Tibial artery (tissue), 4 donors: ENCODE data around the gene HORMAD2.

Experiments
- DNase-seq, 2 donors: peaks; one replicate each; pipeline ENCODE4 v3.0.0-alpha.2; 2019
- H3K27ac ChIP-seq, 2 donors: fragments of 200-600 bp; sonication (generic) in 1 of 2; 1 replicate in 1 of 2; 2 replicates in 1 of 2; pipeline ENCODE4 v1.5.1; 2018 to 2019; ENCODE audit warnings: mild to moderate bottlenecking in 1 of 2
- H3K27me3 ChIP-seq, 2 donors: fragments of 200-600 bp; sonication (generic) in 1 of 2; one replicate each; pipeline versions ENCODE4 v1.5.1 to v1.6.0; 2016 to 2019
- H3K36me3 ChIP-seq, 3 donors: fragments of 200-600 bp; sonication (generic) in 2 of 3; one replicate each; pipeline ENCODE4 v1.5.1; 2016 to 2019; ENCODE audit warnings: mild to moderate bottlenecking in 2 of 3
- H3K4me1 ChIP-seq, 4 donors: fragments of 200-600 bp; sonication (generic) in 2 of 4; 1 replicate in 3 of 4; 2 replicates in 1 of 4; pipeline ENCODE4 v1.5.1; 2016 to 2019
- H3K4me3 ChIP-seq, 2 donors: fragments of 200-600 bp; sonication (generic) in 1 of 2; 1 replicate in 1 of 2; 2 replicates in 1 of 2; pipeline ENCODE4 v1.5.1; 2018 to 2019; ENCODE audit warnings: mild to moderate bottlenecking in 2 of 2
- H3K9me3 ChIP-seq, 3 donors: fragments of 200-600 bp; sonication (generic) in 1 of 3; one replicate each; pipeline ENCODE4 v1.5.1; 2016 to 2019
- CTCF ChIP-seq, 2 experiments: fragments of 200-600 bp in 1 of 2; fragments of 450-650 bp in 1 of 2; IDR thresholded peaks; one replicate each; pipeline ENCODE4 v1.5.1; 2017 to 2019; ENCODE audit warnings: antibody characterized with exemption in 2 of 2, mild to moderate bottlenecking in 1 of 2, moderate library complexity in 1 of 2
- intact Hi-C: fragments of 100-400 bp; cut with DNase I; formaldehyde crosslinking; loops from one replicate; pipeline ENCODE4 v1.15.0; 2023; ENCODE audit warnings: low total_unique reads

HORMAD2 gene, protein sequence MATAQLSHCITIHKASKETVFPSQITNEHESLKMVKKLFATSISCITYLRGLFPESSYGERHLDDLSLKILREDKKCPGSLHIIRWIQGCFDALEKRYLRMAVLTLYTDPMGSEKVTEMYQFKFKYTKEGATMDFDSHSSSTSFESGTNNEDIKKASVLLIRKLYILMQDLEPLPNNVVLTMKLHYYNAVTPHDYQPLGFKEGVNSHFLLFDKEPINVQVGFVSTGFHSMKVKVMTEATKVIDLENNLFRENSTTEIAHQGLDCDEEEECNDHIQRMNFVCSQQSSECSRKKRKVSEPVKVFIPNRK

GRCh38 chr22:30079952-30080533 is at the start of gene HORMAD2:
TSS of gene HORMAD2 (plus strand) at chr22:30080464. CDS start at chr22:30093953, 13,489 bp downstream.
- Histone ChIP-seq H3K4me3 (no peak within 1 kb of the TSS), H3K27me3 (peaks cover 0 to 38% of the 10 kb centered on the region in 2 donors), H3K4me1 (peaks cover 0 to 3% (median 0%) of the 10 kb centered on the region in 4 donors), H3K9me3 (no peaks in the 10 kb centered on the region), H3K27ac (no peak within 1 kb of the TSS), H3K36me3 (no peaks in the 10 kb centered on the region)
- no peak for TF ChIP-seq CTCF (IDR thresholded peaks at IDR 0.05)
- no peak for DNase-seq
- intact Hi-C loops, result loop anchor here (10.0 kb wide), 1 partner anchor 445 kb away; no protein-coding TSS in a partner anchor

GRCh38 chr22:30031328-30031727 is 48.9 kb upstream of the HORMAD2 start:
- Histone ChIP-seq H3K27ac (no peak overlapping the region), H3K36me3 (peaks cover 8 to 33% (median 21%) of the 10 kb centered on the region in 3 donors), H3K4me3 (no peak overlapping the region), H3K9me3 (no peaks in the 10 kb centered on the region), H3K27me3 (no peaks in the 10 kb centered on the region), H3K4me1 (peaks cover 0 to 5% (median 0%) of the 10 kb centered on the region in 4 donors)
- TF ChIP-seq CTCF (IDR thresholded peaks at IDR 0.05), result no peak
- no peak for DNase-seq
- intact Hi-C loops, result no loop called here

- no peak for TF ChIP-seq CTCF (IDR thresholded peaks at IDR 0.05)
- H3K9me3 ChIP-seq, result no peaks in the 10 kb centered on the region
- H3K27ac ChIP-seq, result no peak overlapping the region
- peaks cover 0 to 5% (median 0%) of the 10 kb centered on the region in 4 donors for H3K4me1 ChIP-seq
- H3K36me3 ChIP-seq, result peaks cover 3 to 27% (median 15%) of the 10 kb centered on the region in 3 donors
- no peaks in the 10 kb centered on the region for H3K27me3 ChIP-seq
- intact Hi-C loops, result no loop called here
- H3K4me3 ChIP-seq, result no peak overlapping the region
- DNase-seq, result no peak
Observed at GRCh38 chr22:30031764-30032455, 48.4 kb upstream of the HORMAD2 start.

- TF ChIP-seq CTCF (IDR thresholded peaks at IDR 0.05), result no peak
- no peaks in the 10 kb centered on the region for H3K27me3 ChIP-seq
- DNase-seq, result no peak
- no peak overlapping the region for H3K27ac ChIP-seq
- H3K4me1 ChIP-seq, result peaks cover 0 to 3% (median 0%) of the 10 kb centered on the region in 4 donors
- intact Hi-C loops, result no loop called here
- H3K36me3 ChIP-seq, result peaks cover 0 to 15% (median 5%) of the 10 kb centered on the region in 3 donors
- H3K4me3 ChIP-seq, result no peak overlapping the region
- H3K9me3 ChIP-seq, result no peaks in the 10 kb centered on the region
Observed at GRCh38 chr22:30033137-30033536, 47.1 kb upstream of the HORMAD2 start.

- H3K4me1 ChIP-seq, result no peaks in the 10 kb centered on the region
- peaks cover 0 to 8% (median 0%) of the 10 kb centered on the region in 3 donors for H3K36me3 ChIP-seq
- H3K9me3 ChIP-seq, result no peaks in the 10 kb centered on the region
- no peak for DNase-seq
- H3K27ac ChIP-seq, result no peak overlapping the region
- intact Hi-C loops, result no loop called here
- no peak for TF ChIP-seq CTCF (IDR thresholded peaks at IDR 0.05)
- H3K4me3 ChIP-seq, result no peak overlapping the region
- no peaks in the 10 kb centered on the region for H3K27me3 ChIP-seq
Observed at GRCh38 chr22:30033901-30034300, 46.4 kb upstream of the HORMAD2 start.
